22Rv1 (cell line): ENCODE results near the gene BACH2.

Experiments used
- CTCF ChIP-seq: fragments of 450-650 bp; IDR thresholded peaks from 2 replicates; pipeline ENCODE4 v1.5.1; 2017; ENCODE audit warnings: mild to moderate bottlenecking
- ZFX ChIP-seq: fragments of 450-650 bp; IDR thresholded peaks from 2 replicates; pipeline ENCODE4 v1.6.1; 2017; ENCODE audit warnings: antibody characterized with exemption, borderline replicate concordance

- TF ChIP-seq CTCF (no peak), ZFX (no peak)
Measured at GRCh38 chr6:90272895-90273294, 23.7 kb downstream of the BACH2 start.
